GM12892 (cell line): ENCODE measurements around the gene TMEM170B.

Experiments
- DNase-seq: peaks from one replicate; pipeline ENCODE4 v3.0.0; 2011; ENCODE audit not compliant: insufficient read length
- FAIRE-seq: peaks from 2 replicates; lab custom pipeline; 2011; peaks lifted over from hg19 to GRCh38; lab: Jason Lieb, UNC
- POLR2A ChIP-seq: IDR thresholded peaks from 2 replicates; pipeline ENCODE4 v1.6.1; 2011; ENCODE audit warnings: low read depth, low read length, control low read depth
- POLR2AphosphoS5 ChIP-seq: IDR thresholded peaks from 2 replicates; pipeline ENCODE4 v1.6.1; 2011; ENCODE audit warnings: low read depth, low read length, control low read depth
- TAF1 ChIP-seq: IDR thresholded peaks from 2 replicates; pipeline ENCODE4 v1.6.1; 2011; ENCODE audit warnings: low read depth, mild to moderate bottlenecking, control low read depth, low read length, borderline replicate concordance

The TMEM170B gene

GRCh38 chr6:11628562-11628961, 91.0 kb downstream of the TMEM170B start:
- DNase-seq (no peak), FAIRE-seq (no peak)
- no peak for TF ChIP-seq POLR2AphosphoS5
- TF ChIP-seq TAF1: no peak
- TF ChIP-seq POLR2A: no peak

DNA sequence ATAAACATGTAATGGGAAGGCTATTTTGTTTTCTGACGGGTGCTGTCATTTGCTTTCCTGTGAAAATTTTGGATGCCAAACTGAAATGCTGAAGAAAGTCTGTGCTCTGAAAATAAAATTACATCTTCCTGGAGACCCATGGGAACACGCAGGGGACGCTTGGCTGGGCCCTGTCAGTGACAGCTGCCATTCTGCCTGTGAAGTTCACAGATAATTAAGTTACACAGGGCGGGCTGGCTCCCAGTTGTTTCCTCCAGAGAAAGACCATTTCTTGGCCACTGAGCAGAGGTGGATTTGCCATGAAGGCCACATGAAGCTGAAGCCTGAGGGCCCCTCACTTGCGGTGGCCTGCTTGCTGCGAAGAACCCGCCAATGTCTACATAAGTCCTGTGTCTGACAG, 93.5 kb downstream of the TMEM170B start:
- FAIRE-seq (no peak), DNase-seq (no peak)
- TF ChIP-seq POLR2A: no peak
- TF ChIP-seq TAF1: no peak
- no peak for TF ChIP-seq POLR2AphosphoS5

DNA sequence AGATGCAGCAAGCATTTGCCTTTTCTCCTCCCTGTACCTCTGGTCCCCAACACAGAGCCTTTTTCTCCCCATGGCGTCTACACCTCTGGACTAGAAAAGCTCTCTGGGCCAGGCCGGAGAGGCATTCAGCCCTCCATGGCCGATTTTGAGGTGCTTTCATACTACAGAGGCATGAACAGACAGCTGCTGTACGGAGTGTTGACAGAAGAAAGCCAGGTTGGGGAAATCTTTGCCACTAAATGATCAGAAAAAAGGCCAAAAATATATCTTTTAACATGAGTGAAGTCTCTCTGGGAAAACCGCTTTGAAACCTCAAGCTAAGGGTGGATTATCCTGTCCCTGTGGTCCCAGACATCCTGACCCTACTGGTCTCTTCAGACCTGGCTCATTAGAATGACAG, 94.0 kb downstream of the TMEM170B start:
- no peak for FAIRE-seq
- TF ChIP-seq TAF1 (no peak), POLR2A (no peak), POLR2AphosphoS5 (no peak)
- no peak for DNase-seq

GRCh38 chr6:11632231-11632630, 94.7 kb downstream of the TMEM170B start:
- FAIRE-seq: no peak
- TF ChIP-seq POLR2A (no peak), TAF1 (no peak), POLR2AphosphoS5 (no peak)
- no peak for DNase-seq

GRCh38 chr6:11632795-11633511, 95.4 kb downstream of the TMEM170B start:
- no peak for TF ChIP-seq POLR2A
- no peak for TF ChIP-seq POLR2AphosphoS5
- no peak for TF ChIP-seq TAF1
- DNase-seq: no peak
- FAIRE-seq: no peak
